Endothelial cell (in vitro differentiated cells): ENCODE results near the gene FTO. TPM values are rescaled to one million over a fixed set of nuclear protein-coding genes. Genes with fewer than 3 reads are reported as not detected.

Source experiments
- DNase-seq: peaks from one replicate; pipeline ENCODE4 v3.0.0; 2021; ENCODE audit warnings: low spot score
- H3K27ac Mint-ChIP-seq: one replicate; pipeline ENCODE4 v1.8.0; 2021; ENCODE audit warnings: mixed read lengths, inconsistent platforms; ENCODE audit not compliant: unreplicated experiment
- H3K27me3 Mint-ChIP-seq: one replicate; pipeline ENCODE4 v1.8.0; 2021; ENCODE audit warnings: mild to moderate bottlenecking, moderate library complexity, mixed read lengths, inconsistent platforms; ENCODE audit not compliant: unreplicated experiment
- H3K36me3 Mint-ChIP-seq: one replicate; pipeline ENCODE4 v1.8.0; 2021; ENCODE audit warnings: mild to moderate bottlenecking, low read depth, mixed read lengths, inconsistent platforms; ENCODE audit not compliant: unreplicated experiment
- H3K4me1 Mint-ChIP-seq: one replicate; pipeline ENCODE4 v1.8.0; 2021; ENCODE audit warnings: mild to moderate bottlenecking, mixed read lengths, inconsistent platforms; ENCODE audit not compliant: unreplicated experiment
- H3K4me3 Mint-ChIP-seq: one replicate; pipeline ENCODE4 v1.8.0; 2021; ENCODE audit warnings: mild to moderate bottlenecking, mixed read lengths, inconsistent platforms; ENCODE audit not compliant: unreplicated experiment
- H3K9me3 Mint-ChIP-seq: one replicate; pipeline ENCODE4 v1.8.0; 2021; ENCODE audit warnings: mixed read lengths, inconsistent platforms; ENCODE audit not compliant: unreplicated experiment
- CTCF ChIP-seq: fragments of 200-600 bp; sonication (generic); IDR thresholded peaks from one replicate; pipeline ENCODE4 v1.5.0; 2021; ENCODE audit warnings: antibody characterized with exemption; ENCODE audit not compliant: unreplicated experiment
- total RNA-seq: library from RNA; stranded (reverse); fragmentation: NEBNext Ultra II Directional; extraction: Animal tissue kit (Norgen Biotek cat#: 25700); gene quantifications from one replicate; pipeline ENCODE4 v1.2.1, GENCODE V29; 2021; ENCODE audit not compliant: unreplicated experiment

FTO gene
- total RNA-seq, 1 donor from 2014 or later, result 83.8 TPM

- no peaks in the 10 kb centered on the region for H3K9me3 Mint-ChIP-seq
- peaks cover 14% of the 10 kb centered on the region for H3K36me3 Mint-ChIP-seq
- no peak overlapping the region for H3K27ac Mint-ChIP-seq
- peaks cover 3% of the 10 kb centered on the region for H3K27me3 Mint-ChIP-seq
- no peak for DNase-seq
- no peak for TF ChIP-seq CTCF
- no peak overlapping the region for H3K4me3 Mint-ChIP-seq
- peaks cover 11% of the 10 kb centered on the region for H3K4me1 Mint-ChIP-seq
These were observed 112.4 kb downstream of the FTO start for GRCh38 chr16:53816211-53816836.

- DNase-seq, result no peak
- no peak for TF ChIP-seq CTCF
- Mint-ChIP-seq H3K4me3 (no peak overlapping the region), H3K4me1 (peaks cover 7% of the 10 kb centered on the region), H3K36me3 (peaks cover 9% of the 10 kb centered on the region), H3K27me3 (peaks cover 2% of the 10 kb centered on the region), H3K9me3 (no peaks in the 10 kb centered on the region), H3K27ac (no peak overlapping the region)
These were observed 113.3 kb downstream of the FTO start for GRCh38 chr16:53817117-53817755.

- Mint-ChIP-seq H3K9me3 (no peaks in the 10 kb centered on the region), H3K36me3 (peaks cover 9% of the 10 kb centered on the region), H3K4me3 (no peak overlapping the region), H3K27me3 (no peaks in the 10 kb centered on the region), H3K27ac (no peak overlapping the region), H3K4me1 (peaks cover 4% of the 10 kb centered on the region)
- no peak for DNase-seq
- no peak for TF ChIP-seq CTCF
These were observed 114.0 kb downstream of the FTO start for GRCh38 chr16:53817812-53818550.

- H3K36me3 Mint-ChIP-seq, result peaks cover 2% of the 10 kb centered on the region
- no peak for DNase-seq
- H3K9me3 Mint-ChIP-seq, result no peaks in the 10 kb centered on the region
- no peak overlapping the region for H3K4me3 Mint-ChIP-seq
- H3K27me3 Mint-ChIP-seq, result no peaks in the 10 kb centered on the region
- H3K27ac Mint-ChIP-seq, result no peak overlapping the region
- H3K4me1 Mint-ChIP-seq, result peaks cover under 1% of the 10 kb centered on the region
- no peak for TF ChIP-seq CTCF
These were observed 117.5 kb downstream of the FTO start for GRCh38 chr16:53821487-53821886.
